Upper lobe of right lung (tissue), 1 donor: ENCODE measurements around the gene C18orf32. TPM values are rescaled to one million over a fixed set of nuclear protein-coding genes. Genes with fewer than 3 reads are reported as not detected.
"Not testable (repeated sequence)": the region's sequence is repeated elsewhere in the genome, so short reads cannot be mapped to it uniquely, and the experiment has no call there.

Experiments
- ATAC-seq: fragments of 200-7000 bp; cut with Tn5 transposase; one replicate; pipeline ENCODE4 v1.9.1; 2020; ENCODE audit warnings: mild to moderate bottlenecking, moderate library complexity
- DNase-seq: peaks from one replicate; pipeline ENCODE4 v3.0.0-alpha.2; 2020
- H3K27ac ChIP-seq: fragments of 200-600 bp; one replicate; pipeline ENCODE4 v1.8.0; 2022
- H3K27me3 ChIP-seq: fragments of 200-600 bp; one replicate; pipeline ENCODE4 v1.8.0; 2022; ENCODE audit warnings: mild to moderate bottlenecking
- H3K36me3 ChIP-seq: fragments of 200-600 bp; one replicate; pipeline ENCODE4 v1.8.0; 2022
- H3K4me1 ChIP-seq: fragments of 200-600 bp; one replicate; pipeline ENCODE4 v1.8.0; 2022
- H3K4me3 ChIP-seq: fragments of 200-600 bp; one replicate; pipeline ENCODE4 v1.8.0; 2022; ENCODE audit warnings: mild to moderate bottlenecking
- H3K9me3 ChIP-seq: fragments of 200-600 bp; one replicate; pipeline ENCODE4 v1.8.0; 2022
- intact Hi-C: fragments of 100-400 bp; cut with DNase I; formaldehyde crosslinking; loops from one replicate; pipeline ENCODE4 v1.11.0; 2022
- total RNA-seq: library from RNA; stranded (reverse); fragmentation: NEBNext Ultra II Directional; extraction: Animal tissue kit (Norgen Biotek cat#: 25700); gene quantifications from one replicate; pipeline ENCODE4 v1.2.1, GENCODE V29; 2021
- TF ChIP-seq, protein P1 (sequence below): fragments of 200-600 bp; IDR thresholded peaks from one replicate; pipeline ENCODE4 v1.8.0; 2022; ENCODE audit warnings: antibody characterized with exemption
- donor health status: DM: no; HTN: yes; CAD: no; lungs with severe emphysema.

Gene C18orf32
- total RNA-seq, 1 donor from 2014 or later, result 53.2 TPM

DNA sequence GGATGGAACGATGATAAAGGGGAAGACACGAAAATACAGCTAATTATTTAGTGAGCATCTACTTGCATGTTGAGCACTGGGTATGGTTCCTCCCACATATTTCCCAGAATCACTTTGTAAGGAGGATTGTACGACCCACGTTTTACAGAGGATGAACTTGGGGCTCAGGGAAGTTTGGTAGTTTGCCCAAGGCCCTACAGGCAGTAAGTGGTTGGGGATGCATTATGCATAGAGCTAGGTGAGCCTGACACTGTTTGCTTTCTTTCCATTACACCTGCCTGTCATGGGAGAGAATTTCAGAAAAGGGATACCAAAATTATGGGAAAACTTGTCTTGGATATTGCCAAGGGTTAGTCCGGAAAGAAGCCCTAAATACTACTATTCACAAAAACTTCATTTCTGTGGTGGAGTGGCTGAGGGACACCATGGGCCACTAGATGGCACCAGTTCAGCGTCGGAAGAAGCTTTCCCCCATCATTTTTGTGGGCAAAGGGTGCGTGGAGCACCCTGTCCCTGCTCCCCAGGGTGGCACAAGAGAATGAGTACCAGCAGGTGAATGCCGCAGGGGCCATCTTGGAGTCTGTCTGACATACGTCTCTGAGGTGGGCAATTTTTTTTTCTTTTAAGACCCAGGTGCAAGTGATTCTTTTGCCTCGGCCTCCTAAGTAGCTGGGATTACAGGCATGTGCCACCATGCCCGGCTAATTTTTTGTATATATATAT lies 23.5 kb upstream of the C18orf32 start:
- Histone ChIP-seq H3K36me3 (no peaks in the 10 kb centered on the region), H3K27ac (no peak overlapping the region), H3K27me3 (no peaks in the 10 kb centered on the region), H3K4me3 (no peak overlapping the region), H3K4me1 (no peaks in the 10 kb centered on the region), H3K9me3 (no peaks in the 10 kb centered on the region)
- TF ChIP-seq, protein P1, sequence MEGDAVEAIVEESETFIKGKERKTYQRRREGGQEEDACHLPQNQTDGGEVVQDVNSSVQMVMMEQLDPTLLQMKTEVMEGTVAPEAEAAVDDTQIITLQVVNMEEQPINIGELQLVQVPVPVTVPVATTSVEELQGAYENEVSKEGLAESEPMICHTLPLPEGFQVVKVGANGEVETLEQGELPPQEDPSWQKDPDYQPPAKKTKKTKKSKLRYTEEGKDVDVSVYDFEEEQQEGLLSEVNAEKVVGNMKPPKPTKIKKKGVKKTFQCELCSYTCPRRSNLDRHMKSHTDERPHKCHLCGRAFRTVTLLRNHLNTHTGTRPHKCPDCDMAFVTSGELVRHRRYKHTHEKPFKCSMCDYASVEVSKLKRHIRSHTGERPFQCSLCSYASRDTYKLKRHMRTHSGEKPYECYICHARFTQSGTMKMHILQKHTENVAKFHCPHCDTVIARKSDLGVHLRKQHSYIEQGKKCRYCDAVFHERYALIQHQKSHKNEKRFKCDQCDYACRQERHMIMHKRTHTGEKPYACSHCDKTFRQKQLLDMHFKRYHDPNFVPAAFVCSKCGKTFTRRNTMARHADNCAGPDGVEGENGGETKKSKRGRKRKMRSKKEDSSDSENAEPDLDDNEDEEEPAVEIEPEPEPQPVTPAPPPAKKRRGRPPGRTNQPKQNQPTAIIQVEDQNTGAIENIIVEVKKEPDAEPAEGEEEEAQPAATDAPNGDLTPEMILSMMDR, result peak; percentile 83
- DNase-seq, result no peak
- intact Hi-C loops, result loop anchor here (5.0 kb wide), 1 partner anchor 347 kb away; no protein-coding TSS in a partner anchor
- ATAC-seq, result peak; percentile 92

GRCh38 chr18:49506438-49506837 lies 19.4 kb upstream of the C18orf32 start:
- intact Hi-C loops, H3K4me3 ChIP-seq, H3K27ac ChIP-seq, H3K27me3 ChIP-seq, H3K36me3 ChIP-seq, H3K4me1 ChIP-seq, DNase-seq, H3K9me3 ChIP-seq, ATAC-seq: not testable (repeated sequence)

DNA sequence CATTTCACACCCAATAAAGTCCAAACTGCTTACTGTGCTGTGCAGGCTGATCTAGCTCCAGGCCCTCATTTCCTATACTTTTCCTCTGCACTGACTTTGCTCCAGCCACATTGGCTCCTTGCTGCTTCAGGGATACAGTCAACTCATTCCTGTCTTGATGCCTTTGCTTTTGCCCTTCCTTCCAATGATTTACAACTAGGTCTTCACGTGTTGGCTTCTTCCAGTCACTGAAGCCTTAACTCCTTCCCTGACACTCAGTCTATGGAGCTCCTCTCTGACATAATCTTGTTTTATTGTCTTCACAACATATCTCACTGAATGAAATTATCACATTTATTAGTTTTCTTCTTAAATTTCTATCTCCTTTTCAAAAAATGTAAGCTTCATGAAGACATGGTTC lies 16.9 kb upstream of the C18orf32 start:
- intact Hi-C loops, result no loop called here
- ATAC-seq, result no peak
- TF ChIP-seq, protein P1, result no peak

DNA sequence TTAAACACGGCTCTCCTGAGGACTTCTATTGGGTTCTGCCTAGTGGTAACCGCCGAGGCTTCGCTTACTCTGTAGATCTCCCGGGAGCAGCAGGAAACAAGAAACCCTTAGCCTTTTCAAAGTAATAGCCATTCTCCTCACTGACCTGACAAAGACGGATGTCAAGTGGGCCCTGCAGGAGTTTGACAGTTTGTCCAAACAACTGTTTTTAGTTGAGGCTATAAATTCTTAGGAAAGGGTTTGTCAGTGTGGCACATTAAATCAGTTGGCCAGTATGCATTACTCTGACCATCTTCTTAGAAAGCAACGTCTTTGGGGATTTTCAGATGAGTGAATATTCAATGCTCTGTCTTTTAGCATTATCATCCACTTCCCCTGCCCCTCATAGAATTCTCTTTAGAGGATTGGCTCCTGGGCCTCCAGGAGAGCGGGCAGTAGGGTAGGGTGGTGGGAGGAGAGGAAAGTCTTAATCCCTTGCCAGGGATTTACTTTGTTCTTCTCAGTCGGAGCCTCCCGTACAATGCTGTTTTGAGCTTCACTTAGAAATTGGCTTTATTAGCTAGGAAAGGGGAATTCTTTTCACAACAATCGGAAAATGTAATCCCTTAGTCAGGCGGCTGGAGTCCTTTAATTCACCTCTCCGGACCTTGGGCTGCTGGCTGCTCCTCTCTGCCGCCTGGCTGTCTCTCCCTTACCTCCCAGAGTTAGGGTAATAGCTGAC lies 13.3 kb upstream of the C18orf32 start:
- H3K36me3 ChIP-seq, result no peaks in the 10 kb centered on the region
- H3K27ac ChIP-seq, result no peak overlapping the region
- H3K4me3 ChIP-seq, result no peak overlapping the region
- ATAC-seq (no peak), DNase-seq (no peak)
- intact Hi-C loops, result no loop called here
- H3K9me3 ChIP-seq, result no peaks in the 10 kb centered on the region
- TF ChIP-seq, protein P1, result no peak
- H3K27me3 ChIP-seq, result no peaks in the 10 kb centered on the region
- no peaks in the 10 kb centered on the region for H3K4me1 ChIP-seq

More for the DNA sequence above, 16.9 kb upstream of the C18orf32 start:
- Histone ChIP-seq H3K9me3 (no peaks in the 10 kb centered on the region), H3K4me3 (no peak overlapping the region), H3K27me3 (no peaks in the 10 kb centered on the region), H3K36me3 (no peaks in the 10 kb centered on the region), H3K27ac (no peak overlapping the region), H3K4me1 (no peaks in the 10 kb centered on the region)
- no peak for DNase-seq

- no peak for DNase-seq
- intact Hi-C loops, result no loop called here
- no peak overlapping the region for H3K4me3 ChIP-seq
Measured at GRCh38 chr18:49499046-49499637, 12.1 kb upstream of the C18orf32 start.

More at GRCh38 chr18:49499046-49499637, 12.1 kb upstream of the C18orf32 start:
- no peaks in the 10 kb centered on the region for H3K9me3 ChIP-seq
- TF ChIP-seq, protein P1, result no peak
- no peaks in the 10 kb centered on the region for H3K36me3 ChIP-seq
- no peaks in the 10 kb centered on the region for H3K27me3 ChIP-seq
- no peak overlapping the region for H3K27ac ChIP-seq
- ATAC-seq, result no peak
- H3K4me1 ChIP-seq, result no peaks in the 10 kb centered on the region
